ENCODE data around the gene STUB1.

Gene STUB1

GRCh38 chr16:667780-668518 is 12.3 kb upstream of the STUB1 start, which contains the start of gene RHOT2:
TSS of gene RHOT2 (plus strand) at chr16:668132. CDS start at chr16:668200, 68 bp downstream.
- FAIRE-seq, result no peak

- FAIRE-seq, result no peak
These were observed 11.6 kb upstream of the STUB1 start for GRCh38 chr16:668519-669171.

- FAIRE-seq, result no peak
These were observed 10.5 kb upstream of the STUB1 start for GRCh38 chr16:669666-670065.

DNA sequence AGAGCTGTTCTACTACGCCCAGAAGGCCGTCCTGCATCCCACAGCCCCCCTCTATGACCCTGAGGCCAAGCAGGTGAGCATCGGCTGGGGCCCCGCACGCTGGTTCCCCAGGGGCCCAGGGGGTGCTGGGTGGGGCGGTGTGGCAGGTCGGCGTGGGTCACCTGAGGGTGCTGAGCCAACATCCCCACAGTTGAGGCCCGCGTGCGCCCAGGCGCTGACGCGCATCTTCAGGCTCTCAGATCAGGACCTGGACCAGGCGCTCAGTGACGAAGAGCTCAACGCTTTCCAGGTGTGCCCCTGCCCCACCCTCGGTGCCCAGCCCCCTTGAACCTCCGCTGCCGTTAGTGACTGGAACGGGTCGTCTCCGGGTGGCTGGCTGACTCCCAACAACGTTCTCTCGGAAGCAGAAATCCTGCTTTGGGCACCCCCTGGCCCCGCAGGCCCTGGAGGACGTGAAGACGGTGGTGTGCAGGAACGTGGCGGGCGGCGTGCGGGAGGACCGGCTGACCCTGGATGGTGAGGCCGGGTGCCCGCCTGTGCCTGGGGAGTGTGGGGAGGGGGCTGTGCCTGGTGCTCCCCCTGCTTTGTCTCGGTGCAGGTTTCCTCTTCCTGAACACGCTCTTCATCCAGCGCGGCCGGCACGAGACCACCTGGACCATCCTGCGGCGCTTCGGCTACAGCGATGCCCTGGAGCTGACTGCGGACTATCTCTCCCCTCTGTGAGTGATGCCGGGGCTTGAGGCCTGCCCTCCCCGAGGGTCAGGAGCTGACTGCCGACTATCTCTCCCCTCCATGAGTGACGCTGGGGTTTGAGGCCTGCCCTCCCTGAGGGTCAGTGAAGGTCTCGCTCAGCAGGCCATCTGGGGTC is 9.5 kb upstream of the STUB1 start:
- FAIRE-seq, result no peak

- FAIRE-seq, result no peak
These were observed 8.7 kb upstream of the STUB1 start for GRCh38 chr16:671353-672131.

- no peak for FAIRE-seq
These were observed 7.8 kb upstream of the STUB1 start for GRCh38 chr16:672371-672770.

GRCh38 chr16:672851-673250 is 7.4 kb upstream of the STUB1 start:
- FAIRE-seq, result no peak

- FAIRE-seq, result no peak
These were observed 6.7 kb upstream of the STUB1 start for GRCh38 chr16:673399-673991.

- no peak for FAIRE-seq
These were observed 5.9 kb upstream of the STUB1 start for GRCh38 chr16:674214-674881.

DNA sequence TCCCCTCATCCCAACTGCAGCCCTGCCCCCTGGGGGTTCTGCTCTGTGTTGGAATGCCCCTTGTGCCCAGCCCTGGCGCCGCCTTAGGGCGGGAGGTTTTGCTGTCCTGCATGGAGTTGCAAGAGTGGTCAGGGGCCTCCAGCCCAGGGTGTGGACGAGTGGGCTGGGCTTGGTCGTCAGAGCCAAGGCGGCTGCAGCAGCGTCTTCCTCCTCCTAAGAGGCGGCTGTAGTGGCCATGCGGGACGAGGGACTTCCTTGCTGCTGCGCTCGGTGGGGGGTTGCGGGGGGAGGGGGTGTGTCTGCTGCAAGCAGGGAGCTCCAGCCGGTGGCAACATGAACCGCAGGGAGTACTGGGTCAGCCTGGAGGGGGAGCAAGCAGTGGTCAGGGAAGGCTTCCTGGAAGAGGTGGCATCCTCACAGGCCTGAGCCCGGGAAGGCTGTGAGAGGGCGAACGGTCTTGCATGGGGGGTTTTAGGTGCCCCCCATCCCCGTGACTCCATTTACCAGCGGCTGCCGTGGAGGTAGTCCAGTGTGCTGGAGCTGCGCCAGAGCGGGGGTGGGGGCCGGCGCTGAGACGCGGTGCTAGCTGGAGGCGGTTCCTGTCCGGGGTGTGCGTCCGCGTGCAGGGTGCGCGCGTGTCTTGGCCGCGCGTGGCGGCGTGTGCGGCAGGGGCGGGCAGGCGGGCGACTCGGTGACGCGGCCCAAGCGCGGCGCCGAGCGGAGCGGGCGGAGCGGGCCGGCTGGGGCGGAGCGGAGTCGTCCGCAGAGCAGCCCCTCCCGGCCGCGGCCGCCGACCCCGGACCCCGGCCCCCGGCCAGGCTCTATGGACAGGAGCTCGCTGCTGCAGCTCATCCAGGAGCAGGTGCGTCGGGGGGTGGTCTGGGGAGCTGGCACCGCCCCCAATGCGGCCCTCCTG is 5.0 kb upstream of the STUB1 start, which contains the start of gene RHBDL1:
Gene RHBDL1 (plus strand): TSS at position 704 of the 916 bp plus-strand sequence. CDS start 120 bp downstream, at position 824.
- FAIRE-seq, result no peak

GRCh38 chr16:675884-676564 is 4.2 kb upstream of the STUB1 start:
- FAIRE-seq, result no peak

- FAIRE-seq, result no peak
These were observed 3.7 kb upstream of the STUB1 start for GRCh38 chr16:676565-676902.

GRCh38 chr16:676913-677312 is 3.3 kb upstream of the STUB1 start:
- FAIRE-seq, result no peak

- no peak for FAIRE-seq
These were observed 2.7 kb upstream of the STUB1 start for GRCh38 chr16:677316-678190.

DNA sequence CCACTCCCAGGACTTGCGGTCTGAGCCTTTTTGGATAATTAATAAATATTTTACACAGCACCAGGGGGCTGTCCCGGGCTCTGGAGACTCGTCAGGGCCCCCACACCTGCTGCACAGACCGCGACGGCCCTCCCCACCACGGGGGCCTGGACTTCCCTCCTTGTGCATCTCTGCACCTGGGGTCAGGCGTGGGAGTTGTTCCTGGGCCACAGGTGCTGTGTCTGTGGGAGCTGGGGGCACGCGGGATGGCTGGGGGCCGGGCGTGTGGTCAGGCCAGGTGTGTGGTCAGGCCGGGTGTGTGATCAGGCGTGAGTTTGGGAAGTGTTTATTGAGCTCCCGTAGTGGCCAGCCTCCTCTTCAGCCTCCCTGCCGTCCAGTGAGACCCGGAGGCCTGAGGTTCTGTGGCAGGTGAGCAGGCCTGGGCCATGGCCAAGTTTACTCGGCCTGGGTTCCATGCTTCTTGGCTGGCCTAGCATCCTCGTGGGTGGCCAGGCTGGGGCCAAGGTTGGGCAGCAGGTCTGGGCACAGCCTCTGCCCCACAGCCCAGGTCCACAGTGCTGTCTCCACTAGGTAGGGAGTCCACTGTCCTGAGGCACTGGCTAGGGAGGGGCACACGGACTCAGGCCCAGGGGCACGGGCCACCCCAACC is 1.9 kb upstream of the STUB1 start:
- no peak for FAIRE-seq

GRCh38 chr16:678858-679813 is 1.1 kb upstream of the STUB1 start:
- FAIRE-seq, result no peak

DNA sequence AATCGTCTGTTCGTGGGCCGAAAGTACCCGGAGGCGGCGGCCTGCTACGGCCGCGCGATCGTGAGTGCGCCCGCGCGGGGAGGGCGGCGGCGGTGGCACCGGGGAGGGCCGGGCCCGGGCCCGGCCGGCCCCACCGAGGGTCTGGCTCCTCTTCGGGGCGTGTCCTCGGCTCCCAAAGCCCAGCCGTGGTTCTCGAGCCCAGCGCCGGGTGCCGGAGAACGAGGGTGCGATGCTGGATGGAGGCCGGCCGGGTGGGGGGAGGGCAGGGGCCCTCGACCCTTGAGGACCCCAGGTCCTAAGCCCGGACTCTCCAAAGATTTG is 375 bp downstream of the STUB1 start:
- no peak for FAIRE-seq
